Ishikawa (cell line): ENCODE data around the gene SS18L1.

Experiments used
- CEBPB ChIP-seq: IDR thresholded peaks from 2 replicates; pipeline ENCODE4 v1.6.1; 2012
- EP300 ChIP-seq: IDR thresholded peaks from 2 replicates; pipeline ENCODE4 v1.6.1; 2012; ENCODE audit warnings: borderline replicate concordance
- NFIC ChIP-seq: IDR thresholded peaks from 2 replicates; pipeline ENCODE4 v1.6.1; 2012

- TF ChIP-seq CEBPB (no peak), EP300 (no peak), NFIC (no peak)
Measured at GRCh38 chr20:62104791-62105345, 38.7 kb upstream of the SS18L1 start.
